ENCODE measurements around the gene HNRNPL. TPM values are rescaled to one million over a fixed set of nuclear protein-coding genes. Genes with fewer than 3 reads are reported as not detected.

Gene HNRNPL
- total and polyA plus RNA-seq, 9 of the 15 experiments (the other 6 are each of a cell fraction or from before 2014, with no cell fraction given): 39.5 to 610 (median 299) TPM

GRCh38 chr19:38862321-38863059, 12.7 kb upstream of the HNRNPL start (continued):
- no peak for TF ChIP-seq MED1 (CRISPR knock-in tag; IDR thresholded peaks at IDR 0.05; ENCODE audit: borderline replicate concordance)
- TF ChIP-seq ZFP30 (CRISPR knock-in tag; IDR thresholded peaks at IDR 0.05; ENCODE audit: borderline replicate concordance): no peak
- TF ChIP-seq HLTF (IDR thresholded peaks at IDR 0.05): no peak
- TF ChIP-seq RFX5 (IDR thresholded peaks at IDR 0.05; ENCODE audit: low read depth, low read length): no peak
- no peak for TF ChIP-seq CCAR2 (IDR thresholded peaks at IDR 0.05; ENCODE audit: low read depth, low read length)
- TF ChIP-seq SNAPC5 (CRISPR knock-in tag; IDR thresholded peaks at IDR 0.05): no peak
- TF ChIP-seq CBFA2T2 (conservative IDR thresholded peaks at IDR 0.05): peak; percentile 59
- TF ChIP-seq IRF2 (CRISPR knock-in tag; IDR thresholded peaks at IDR 0.05): no peak
- 0 out of 2 replicates have a peak, but pooled peaks have one; percentile 42 for TF ChIP-seq CAMTA2 (CRISPR knock-in tag; conservative IDR thresholded peaks at IDR 0.05)
- no peak for TF ChIP-seq HNRNPUL1 (IDR thresholded peaks at IDR 0.05; ENCODE audit: low read length)
- no peak for TF ChIP-seq ZBTB26 (CRISPR knock-in tag; IDR thresholded peaks at IDR 0.05)
- no peak for TF ChIP-seq MAFK (IDR thresholded peaks at IDR 0.05; ENCODE audit: low read length)
- no peak for TF ChIP-seq NR0B1 (IDR thresholded peaks at IDR 0.05; ENCODE audit: partially characterized antibody)
- no peak for TF ChIP-seq KLF1 (tag; IDR thresholded peaks at IDR 0.05)
- peak; percentile 70; the same call in 1 of the 2 replicates for TF ChIP-seq HES1 (IDR thresholded peaks at IDR 0.05; ENCODE audit: low read depth)
- no peak for TF ChIP-seq NR4A1 (CRISPR knock-in tag; IDR thresholded peaks at IDR 0.05)
- no peak for TF ChIP-seq NR4A1 (tag; IDR thresholded peaks at IDR 0.05)
- no peak for TF ChIP-seq HNRNPH1 (optimal IDR thresholded peaks at IDR 0.05; ENCODE audit: low read depth, low read length)
- no peak for TF ChIP-seq TGIF2 (CRISPR knock-in tag; IDR thresholded peaks at IDR 0.05)
- TF ChIP-seq PHB2 (IDR thresholded peaks at IDR 0.05; ENCODE audit: low read depth): no peak
- TF ChIP-seq MCM7 (IDR thresholded peaks at IDR 0.05): no peak
- no peak for TF ChIP-seq NR3C1 (CRISPR knock-in tag; IDR thresholded peaks at IDR 0.05)
- no peak for TF ChIP-seq FOXP4 (CRISPR knock-in tag; IDR thresholded peaks at IDR 0.05; ENCODE audit: borderline replicate concordance)
- no peak for TF ChIP-seq HEY1 (CRISPR knock-in tag; IDR thresholded peaks at IDR 0.05; ENCODE audit: borderline replicate concordance)
